Hepatocyte (in vitro differentiated cells): ENCODE results near the gene NRIP3.

ENCODE experiments used
- EZH2 ChIP-seq: fragments of 200-600 bp; sonication (generic); IDR thresholded peaks from 2 replicates; pipeline ENCODE4 v1.6.1; 2016; ENCODE audit warnings: antibody characterized with exemption, mild to moderate bottlenecking, borderline replicate concordance
- EZH2phosphoT487 ChIP-seq: fragments of 200-600 bp; sonication (generic); IDR thresholded peaks from one replicate; pipeline ENCODE4 v1.6.1; 2018; ENCODE audit warnings: antibody characterized with exemption, mild to moderate bottlenecking, low read depth, moderate library complexity; ENCODE audit not compliant: unreplicated experiment, severe bottlenecking

DNA sequence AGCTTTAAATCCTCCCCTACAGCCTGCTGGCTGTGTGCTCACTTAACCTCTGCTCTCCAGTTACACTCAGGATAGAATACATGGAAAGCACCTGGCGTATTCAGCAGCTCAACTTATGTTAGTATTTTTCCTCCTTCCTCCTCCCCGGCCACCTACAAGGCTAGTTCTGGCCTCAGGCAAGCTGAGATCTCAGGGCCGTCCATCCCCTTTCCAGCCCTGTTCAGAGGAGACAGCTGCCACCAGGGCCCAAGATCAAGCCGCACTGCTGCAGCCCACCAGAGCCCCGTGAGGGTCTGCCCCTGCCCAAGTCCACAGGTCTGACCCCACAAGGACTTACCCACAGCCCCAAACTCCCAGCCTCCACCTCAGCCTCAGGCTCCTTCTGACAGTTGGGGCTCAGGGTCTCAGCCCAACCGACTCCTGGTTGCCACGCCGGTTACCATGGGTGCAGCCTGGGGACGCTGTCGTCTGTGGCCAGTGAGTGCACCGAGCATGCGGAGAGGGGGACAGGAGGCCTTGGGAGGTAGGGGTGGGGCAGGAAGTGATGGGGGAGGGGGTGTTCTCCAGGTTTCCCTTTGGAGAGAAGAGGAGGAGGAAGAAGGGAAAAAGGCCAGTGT, 71.1 kb downstream of the NRIP3 start, which contains the start of gene C11orf16:
- no peak for TF ChIP-seq EZH2phosphoT487
- no peak for TF ChIP-seq EZH2
